Vagina (tissue), 2 donors: ENCODE measurements around the gene ARPC1B. TPM values are rescaled to one million over a fixed set of nuclear protein-coding genes. Genes with fewer than 3 reads are reported as not detected.
"Not testable (repeated sequence)": the region's sequence is repeated elsewhere in the genome, so short reads cannot be mapped to it uniquely, and the experiment has no call there.

Source experiments
- DNase-seq, 2 donors: peaks; one replicate each; pipeline ENCODE4 v3.0.0-alpha.2; 2017; ENCODE audit errors: extremely low spot score in 2 of 2
- H3K27ac ChIP-seq: fragments of 200-600 bp; sonication (generic); one replicate; pipeline ENCODE4 v1.5.1; 2019
- H3K27me3 ChIP-seq: fragments of 200-600 bp; sonication (generic); one replicate; pipeline ENCODE4 v1.5.1; 2019
- H3K36me3 ChIP-seq, 2 donors: fragments of 200-600 bp; sonication (generic); one replicate each; pipeline ENCODE4 v1.5.1; 2017 to 2019
- H3K4me1 ChIP-seq: fragments of 200-600 bp; sonication (generic); one replicate; pipeline ENCODE4 v1.5.1; 2019
- H3K4me3 ChIP-seq, 2 donors: fragments of 200-600 bp; sonication (generic); 1 replicate in 1 of 2; 2 replicates in 1 of 2; pipeline ENCODE4 v1.5.1; 2016 to 2019
- H3K9me3 ChIP-seq: fragments of 200-600 bp; sonication (generic); one replicate; pipeline ENCODE4 v1.5.1; 2019
- CTCF ChIP-seq, 3 experiments: fragments of 450-650 bp in 2 of 3; fragments of 200-600 bp in 1 of 3; sonication (generic) in 1 of 3; IDR thresholded peaks; one replicate each; pipeline ENCODE4 v1.5.1; 2017 to 2019; ENCODE audit warnings: antibody characterized with exemption in 3 of 3, mild to moderate bottlenecking in 2 of 3, moderate library complexity in 2 of 3
- POLR2A ChIP-seq, 2 donors: fragments of 450-650 bp; IDR thresholded peaks; one replicate each; pipeline ENCODE4 v1.6.1; 2017; ENCODE audit warnings: antibody characterized with exemption in 2 of 2, mild to moderate bottlenecking in 2 of 2, moderate library complexity in 2 of 2
- POLR2AphosphoS5 ChIP-seq, 2 donors: sonication (generic); formaldehyde crosslinking; IDR thresholded peaks; one replicate each; pipeline ENCODE4 v1.9.0; 2017; ENCODE audit warnings: antibody characterized with exemption in 2 of 2, mild to moderate bottlenecking in 2 of 2, low read depth in 1 of 2; ENCODE audit not compliant: insufficient read depth in 1 of 2
- intact Hi-C: fragments of 100-400 bp; cut with DNase I; formaldehyde crosslinking; loops from one replicate; pipeline ENCODE4 v1.15.1; 2023
- total RNA-seq: library from RNA; depleted of rRNA; stranded (reverse); fragments of >200 nt; gene quantifications from one replicate; pipeline ENCODE4 v1.2.3, GENCODE V29; 2016

ARPC1B gene
- total RNA-seq, 1 donor from 2014 or later = 114 TPM

GRCh38 chr7:99429756-99430155, 55.2 kb downstream of the ARPC1B start:
- peaks cover 0 to 53% of the 10 kb centered on the region in 2 donors for H3K36me3 ChIP-seq
- no peaks in the 10 kb centered on the region for H3K4me1 ChIP-seq
- TF ChIP-seq POLR2A (IDR thresholded peaks at IDR 0.05) (no peak), POLR2AphosphoS5 (IDR thresholded peaks at IDR 0.05; ENCODE audit: insufficient read depth in 1 of 2, low read depth in 1 of 2) (no peak), CTCF (IDR thresholded peaks at IDR 0.05) (no peak)

GRCh38 chr7:99431756-99432540, 57.4 kb downstream of the ARPC1B start:
- H3K27me3 ChIP-seq, H3K9me3 ChIP-seq, H3K4me1 ChIP-seq, DNase-seq, H3K27ac ChIP-seq, H3K4me3 ChIP-seq: not testable (repeated sequence)
- H3K36me3 ChIP-seq = peaks cover 0 to 47% of the 10 kb centered on the region in 2 donors
- intact Hi-C loops = loop anchor here (1.0 kb wide), 1 partner anchor 26 kb away; no protein-coding TSS in a partner anchor
- peak in 1 of 2 donors; percentile 21 for TF ChIP-seq POLR2AphosphoS5 (IDR thresholded peaks at IDR 0.05; ENCODE audit: insufficient read depth in 1 of 2, low read depth in 1 of 2)

More at GRCh38 chr7:99429756-99430155, 55.2 kb downstream of the ARPC1B start:
- H3K27me3 ChIP-seq = no peaks in the 10 kb centered on the region
- intact Hi-C loops = no loop called here
- no peak for DNase-seq
- no peak overlapping the region for H3K4me3 ChIP-seq
- H3K9me3 ChIP-seq = no peaks in the 10 kb centered on the region
- no peak overlapping the region for H3K27ac ChIP-seq

GRCh38 chr7:99433158-99433557, 58.6 kb downstream of the ARPC1B start:
- Histone ChIP-seq H3K27me3 (no peaks in the 10 kb centered on the region), H3K36me3 (peaks cover 0 to 44% of the 10 kb centered on the region in 2 donors), H3K4me3 (no peak overlapping the region), H3K4me1 (peaks cover 13% of the 10 kb centered on the region), H3K27ac (no peak overlapping the region), H3K9me3 (no peaks in the 10 kb centered on the region)
- TF ChIP-seq CTCF (IDR thresholded peaks at IDR 0.05) = no peak
- intact Hi-C loops = no loop called here
- no peak for DNase-seq

- Histone ChIP-seq H3K9me3 (no peaks in the 10 kb centered on the region), H3K27me3 (no peaks in the 10 kb centered on the region), H3K27ac (peak overlapping the region; percentile 90), H3K4me3 (peak overlapping the region; percentile 91 to 99), H3K4me1 (peaks cover 50% of the 10 kb centered on the region), H3K36me3 (peaks cover 0 to 24% of the 10 kb centered on the region in 2 donors)
- intact Hi-C loops = no loop called here
- TF ChIP-seq CTCF (IDR thresholded peaks at IDR 0.05) (no peak), POLR2AphosphoS5 (IDR thresholded peaks at IDR 0.05; ENCODE audit: insufficient read depth in 1 of 2, low read depth in 1 of 2) (no peak), POLR2A (IDR thresholded peaks at IDR 0.05) (no peak)
- no peak for DNase-seq
Observed at GRCh38 chr7:99437946-99438572, 63.5 kb downstream of the ARPC1B start.

- TF ChIP-seq CTCF (IDR thresholded peaks at IDR 0.05) (no peak), POLR2A (IDR thresholded peaks at IDR 0.05) (peak in 1 of 2 donors; percentile 64), POLR2AphosphoS5 (IDR thresholded peaks at IDR 0.05; ENCODE audit: insufficient read depth in 1 of 2, low read depth in 1 of 2) (peak; percentile 73 to 77)
- peaks cover 50% of the 10 kb centered on the region for H3K4me1 ChIP-seq
- intact Hi-C loops = no loop called here
Observed at GRCh38 chr7:99438573-99439480, 64.3 kb downstream of the ARPC1B start, which contains the start of the genes CPSF4 and PTCD1. CPSF4 (plus strand) TSS chr7:99438943; CDS start chr7:99439083, 140 bp downstream. PTCD1 (minus strand) TSS chr7:99438798; CDS start chr7:99435242, 3,556 bp downstream.

More at GRCh38 chr7:99438573-99439480, 64.3 kb downstream of the ARPC1B start, which contains the start of the genes CPSF4 and PTCD1:
- Histone ChIP-seq H3K27ac (peak within 1 kb of the TSS; percentile 90), H3K9me3 (no peaks in the 10 kb centered on the region), H3K27me3 (no peaks in the 10 kb centered on the region), H3K36me3 (peaks cover 0 to 16% of the 10 kb centered on the region in 2 donors), H3K4me3 (peak within 1 kb of the TSS; percentile 91 to 99)
- peak; percentile 93 to 97 for DNase-seq
